Measurements from ENCODE around the gene CFAP221. TPM values are rescaled to one million over a fixed set of nuclear protein-coding genes. Genes with fewer than 3 reads are reported as not detected.

Gene CFAP221
- total RNA-seq, 2 experiments from 2014 or later, result not detected

DNA sequence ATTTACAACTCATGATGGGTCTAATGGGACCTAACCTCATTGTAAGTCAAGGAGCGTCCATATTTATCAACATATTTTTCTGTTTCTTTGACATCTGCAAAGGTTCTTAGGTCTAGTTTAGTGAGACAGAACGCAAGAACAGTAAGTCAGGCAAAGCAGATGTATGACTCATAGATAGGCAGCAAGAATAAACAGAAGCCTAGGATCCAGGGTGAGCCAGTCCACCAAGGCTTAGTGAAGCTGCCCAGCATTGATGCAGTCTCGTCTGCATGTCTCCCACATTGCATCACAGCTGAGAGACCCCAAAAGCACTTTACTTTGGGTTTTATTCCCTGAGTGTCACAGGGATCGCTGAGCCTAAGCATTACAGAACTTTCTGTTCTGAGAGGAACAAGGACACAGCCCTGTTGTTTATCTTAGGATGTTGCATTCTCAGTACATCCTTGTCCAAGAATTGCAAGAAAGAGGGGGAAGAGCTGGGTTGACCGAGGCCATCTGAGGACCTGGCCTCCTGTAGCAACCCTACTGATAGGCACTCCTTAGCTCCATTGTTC lies 105.2 kb downstream of the CFAP221 start:
- DNase-seq (no peak), ATAC-seq (ENCODE audit: low read depth) (no peak)
- Mint-ChIP-seq H3K4me1 (no peaks in the 10 kb centered on the region), H3K27ac (no peak overlapping the region), H3K36me3 (no peaks in the 10 kb centered on the region), H3K9me3 (no peaks in the 10 kb centered on the region), H3K27me3 (peaks cover 14% of the 10 kb centered on the region), H3K4me3 (no peak overlapping the region)
- POLR2A ChIA-PET, result no interaction called here

DNA sequence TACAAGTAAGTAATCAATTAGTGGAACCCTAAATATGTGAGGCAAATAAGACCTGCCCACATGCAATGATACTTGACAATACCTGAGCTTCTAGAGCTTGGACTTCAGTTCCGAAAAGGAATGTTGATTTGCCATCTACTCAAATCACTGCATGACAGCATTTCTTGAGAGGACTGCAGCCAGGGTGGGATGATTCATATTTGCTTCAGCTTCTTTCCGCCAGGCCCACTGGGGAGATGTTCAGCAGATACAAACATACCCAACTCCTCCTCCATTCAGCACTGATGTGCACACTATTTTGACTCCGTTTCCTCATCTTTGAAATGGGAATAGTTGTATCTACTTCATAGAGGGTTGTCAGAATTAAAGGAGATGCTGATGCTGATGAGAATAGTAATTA lies 106.0 kb downstream of the CFAP221 start:
- H3K4me1 Mint-ChIP-seq, result no peaks in the 10 kb centered on the region
- no peak for DNase-seq
- no peak overlapping the region for H3K27ac Mint-ChIP-seq
- peaks cover 19% of the 10 kb centered on the region for H3K27me3 Mint-ChIP-seq
- POLR2A ChIA-PET, result no interaction called here
- no peaks in the 10 kb centered on the region for H3K9me3 Mint-ChIP-seq
- ATAC-seq (ENCODE audit: low read depth), result no peak
- H3K36me3 Mint-ChIP-seq, result no peaks in the 10 kb centered on the region
- no peak overlapping the region for H3K4me3 Mint-ChIP-seq

DNA sequence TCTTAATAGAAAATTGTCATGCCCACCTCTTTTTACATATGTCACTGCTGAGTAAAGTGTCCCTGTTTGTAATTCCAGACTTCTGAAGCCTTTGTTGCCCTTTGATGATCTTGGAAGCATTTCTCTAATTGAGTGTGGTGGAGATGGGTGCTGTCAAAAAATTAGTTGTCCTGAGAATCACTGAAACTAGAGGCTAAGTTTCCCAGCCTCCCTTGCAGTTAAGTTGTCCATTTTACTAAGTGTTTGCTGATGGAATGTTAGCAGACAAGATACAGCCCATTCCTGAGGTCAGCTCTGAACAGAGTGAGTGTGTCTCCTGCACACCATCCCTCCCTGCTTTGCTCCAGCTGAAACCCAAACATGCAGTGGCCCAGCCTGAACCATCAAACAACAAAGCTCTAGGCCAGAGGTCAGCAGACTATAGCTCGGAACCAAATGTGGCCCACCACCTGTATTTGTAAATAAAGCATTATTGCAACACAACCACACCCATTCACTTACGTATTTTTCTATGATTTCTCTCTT lies 106.7 kb downstream of the CFAP221 start:
- no peaks in the 10 kb centered on the region for H3K4me1 Mint-ChIP-seq
- no peaks in the 10 kb centered on the region for H3K9me3 Mint-ChIP-seq
- H3K27me3 Mint-ChIP-seq, result peaks cover 19% of the 10 kb centered on the region
- no peak for DNase-seq
- no peaks in the 10 kb centered on the region for H3K36me3 Mint-ChIP-seq
- POLR2A ChIA-PET, result no interaction called here
- ATAC-seq (ENCODE audit: low read depth), result no peak
- no peak overlapping the region for H3K27ac Mint-ChIP-seq
- H3K4me3 Mint-ChIP-seq, result no peak overlapping the region

DNA sequence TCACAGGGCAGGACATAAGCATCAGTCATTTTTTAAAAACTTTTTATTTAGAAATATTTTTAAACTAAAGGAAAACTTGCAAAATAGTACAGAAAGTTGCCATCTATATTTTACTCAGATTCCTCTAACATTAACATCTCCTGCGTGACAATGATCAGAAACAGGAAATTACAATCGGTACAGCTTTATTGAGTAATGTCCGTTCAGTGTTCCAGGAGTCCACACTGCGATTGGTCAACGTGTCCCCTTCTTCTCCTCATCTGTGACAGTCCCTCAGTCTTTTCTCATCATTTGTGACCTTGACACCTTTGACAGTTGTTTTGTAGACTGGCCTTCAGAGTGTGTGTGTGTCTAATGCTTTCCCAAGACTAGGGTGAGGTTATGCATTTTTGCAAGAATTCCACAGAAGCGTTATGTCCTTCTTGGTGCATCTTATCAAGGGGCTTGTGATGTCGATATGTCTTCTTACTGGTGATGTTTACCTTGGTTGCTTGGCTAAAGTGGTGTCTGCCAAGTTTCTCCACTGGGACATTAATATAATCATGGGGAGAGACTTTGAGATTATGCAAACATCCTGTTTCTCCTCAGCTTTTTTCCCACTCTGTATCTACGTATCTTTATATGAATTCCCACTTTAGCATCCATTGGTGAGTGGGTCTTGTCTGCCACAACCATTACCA lies 113.4 kb downstream of the CFAP221 start:
- H3K27ac Mint-ChIP-seq, result no peak overlapping the region
- POLR2A ChIA-PET, result no interaction called here
- H3K4me3 Mint-ChIP-seq, result no peak overlapping the region
- DNase-seq (no peak), ATAC-seq (ENCODE audit: low read depth) (no peak)
- no peaks in the 10 kb centered on the region for H3K36me3 Mint-ChIP-seq
- peaks cover 12% of the 10 kb centered on the region for H3K27me3 Mint-ChIP-seq
- H3K4me1 Mint-ChIP-seq, result no peaks in the 10 kb centered on the region
- no peaks in the 10 kb centered on the region for H3K9me3 Mint-ChIP-seq

DNA sequence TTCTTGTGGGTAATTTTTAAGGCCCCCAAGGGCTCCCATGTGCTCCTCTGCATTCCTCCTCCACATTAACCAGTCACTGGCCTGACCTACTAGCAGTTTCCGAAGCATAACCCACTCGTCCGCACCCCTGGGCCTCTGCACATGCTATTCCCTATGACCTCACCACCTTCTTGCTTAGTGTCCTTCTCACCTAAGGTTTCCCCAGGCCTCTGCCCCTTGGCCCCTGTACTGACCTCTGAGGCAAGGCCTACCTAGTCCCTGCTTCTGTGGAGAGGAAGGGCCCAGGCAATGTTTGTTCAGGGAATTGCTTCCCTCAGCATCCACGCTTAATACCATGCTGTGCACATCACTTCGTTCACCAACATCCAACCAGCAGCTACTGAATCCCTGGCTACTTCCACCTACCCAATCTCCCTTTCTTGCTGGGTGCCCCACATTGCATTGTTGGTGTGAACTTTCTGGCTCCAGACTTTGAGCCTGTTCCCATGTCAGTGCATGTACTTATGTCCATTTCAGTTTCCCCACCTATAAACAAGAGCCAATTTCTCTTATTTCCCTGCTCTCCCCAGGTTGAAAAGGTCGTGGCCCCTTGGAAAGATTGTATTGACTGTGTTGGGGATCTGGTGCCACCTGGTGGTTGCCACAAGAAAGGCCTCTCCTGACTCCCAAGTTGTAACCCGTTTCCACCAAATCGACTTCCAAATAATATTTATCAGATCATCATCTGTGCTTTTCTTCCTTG lies 115.5 kb downstream of the CFAP221 start:
- Mint-ChIP-seq H3K36me3 (no peaks in the 10 kb centered on the region), H3K4me1 (peaks cover 7% of the 10 kb centered on the region), H3K9me3 (no peaks in the 10 kb centered on the region), H3K27me3 (peaks cover 4% of the 10 kb centered on the region), H3K4me3 (no peak overlapping the region), H3K27ac (no peak overlapping the region)
- ATAC-seq (ENCODE audit: low read depth), result no peak
- POLR2A ChIA-PET, result no interaction called here
- DNase-seq, result no peak

DNA sequence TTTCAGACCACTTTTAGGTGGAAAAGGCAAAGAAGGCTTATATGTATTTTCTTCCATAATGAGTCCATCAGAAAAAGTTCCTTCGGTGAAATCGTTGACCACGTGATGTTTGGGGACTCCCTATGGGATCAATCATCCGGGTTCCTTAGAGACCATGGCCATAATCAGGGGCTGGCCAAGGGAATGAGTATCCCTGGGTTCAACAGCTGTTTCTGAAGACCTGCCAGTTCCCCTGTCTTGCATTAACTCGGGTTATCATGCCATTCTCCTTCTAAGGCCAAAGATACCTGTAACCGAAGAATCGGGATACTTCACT lies 116.1 kb downstream of the CFAP221 start:
- Mint-ChIP-seq H3K9me3 (peaks cover 1% of the 10 kb centered on the region), H3K27me3 (peaks cover 3% of the 10 kb centered on the region), H3K36me3 (peaks cover 3% of the 10 kb centered on the region), H3K4me1 (peaks cover 7% of the 10 kb centered on the region), H3K27ac (no peak overlapping the region), H3K4me3 (no peak overlapping the region)
- DNase-seq (no peak), ATAC-seq (ENCODE audit: low read depth) (no peak)
- POLR2A ChIA-PET, result no interaction called here

DNA sequence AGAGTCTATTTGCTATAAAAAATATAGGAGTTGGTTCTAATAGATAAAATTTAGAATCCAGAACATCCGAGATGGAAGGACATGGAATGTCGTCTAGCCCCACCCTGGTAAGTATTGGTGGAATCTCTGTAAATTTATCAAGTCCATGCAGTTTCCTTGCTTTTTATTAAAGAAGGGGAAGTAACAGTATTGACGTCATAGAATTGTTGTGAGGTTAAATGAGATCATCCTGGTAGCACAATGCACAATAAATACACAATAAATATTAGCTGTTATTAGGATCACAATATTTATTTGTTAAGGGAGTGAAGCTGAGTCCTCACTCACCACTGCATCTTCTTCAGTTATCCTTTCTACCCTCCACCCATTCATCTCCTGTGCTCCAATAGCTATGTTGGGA lies 118.0 kb downstream of the CFAP221 start:
- POLR2A ChIA-PET, result no interaction called here
- Mint-ChIP-seq H3K27ac (no peak overlapping the region), H3K4me3 (no peak overlapping the region), H3K27me3 (peaks cover 8% of the 10 kb centered on the region), H3K36me3 (peaks cover 4% of the 10 kb centered on the region), H3K4me1 (peaks cover 7% of the 10 kb centered on the region), H3K9me3 (peaks cover 1% of the 10 kb centered on the region)
- no peak for DNase-seq
- ATAC-seq (ENCODE audit: low read depth), result no peak

DNA sequence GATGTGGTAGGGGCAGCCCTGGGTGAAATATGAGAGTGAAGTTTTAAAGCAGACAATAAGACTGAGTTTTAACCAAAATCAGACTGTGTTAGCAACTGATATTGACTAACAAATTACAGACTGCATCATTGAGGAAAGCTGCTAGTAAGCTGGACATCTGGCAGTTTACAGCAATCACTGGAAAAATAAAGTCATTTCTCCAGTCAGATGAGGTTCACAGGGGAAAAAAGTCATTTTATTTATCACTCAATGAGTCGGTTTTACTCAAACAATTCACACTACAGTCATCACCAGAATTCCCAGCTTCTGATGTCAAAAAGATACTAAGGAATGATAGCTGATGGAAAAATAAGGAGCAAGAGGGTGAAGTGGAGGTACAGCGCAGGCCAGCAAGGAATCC lies 124.3 kb downstream of the CFAP221 start:
- H3K9me3 Mint-ChIP-seq, result peaks cover 1% of the 10 kb centered on the region
- peaks cover 5% of the 10 kb centered on the region for H3K4me1 Mint-ChIP-seq
- peaks cover 12% of the 10 kb centered on the region for H3K27me3 Mint-ChIP-seq
- ATAC-seq (ENCODE audit: low read depth) (no peak), DNase-seq (no peak)
- H3K27ac Mint-ChIP-seq, result no peak overlapping the region
- no peak overlapping the region for H3K4me3 Mint-ChIP-seq
- H3K36me3 Mint-ChIP-seq, result peaks cover 4% of the 10 kb centered on the region
- POLR2A ChIA-PET, result no interaction called here

DNA sequence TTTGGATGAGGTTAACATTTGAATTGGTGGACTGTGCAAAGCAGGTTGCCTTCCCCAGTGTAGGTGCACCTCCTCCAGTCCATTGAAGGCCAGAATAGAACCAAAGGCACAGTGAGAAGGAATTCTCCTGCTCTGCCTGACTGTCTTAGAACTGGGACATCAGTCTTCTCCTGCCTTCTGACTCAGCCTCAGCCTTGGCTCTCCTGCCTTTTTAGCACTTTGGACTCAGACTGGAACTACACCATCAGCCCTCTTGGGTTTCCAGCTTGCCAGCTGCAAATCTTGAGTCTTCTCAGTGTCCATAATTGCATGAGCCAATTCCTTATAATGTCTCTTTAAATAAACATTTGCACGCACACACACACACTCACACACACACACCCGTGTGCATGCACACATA lies 126.8 kb downstream of the CFAP221 start:
- peaks cover 9% of the 10 kb centered on the region for H3K27me3 Mint-ChIP-seq
- POLR2A ChIA-PET, result no interaction called here
- no peak overlapping the region for H3K4me3 Mint-ChIP-seq
- H3K4me1 Mint-ChIP-seq, result no peaks in the 10 kb centered on the region
- H3K27ac Mint-ChIP-seq, result no peak overlapping the region
- no peaks in the 10 kb centered on the region for H3K36me3 Mint-ChIP-seq
- DNase-seq (no peak), ATAC-seq (ENCODE audit: low read depth) (no peak)
- H3K9me3 Mint-ChIP-seq, result no peaks in the 10 kb centered on the region

DNA sequence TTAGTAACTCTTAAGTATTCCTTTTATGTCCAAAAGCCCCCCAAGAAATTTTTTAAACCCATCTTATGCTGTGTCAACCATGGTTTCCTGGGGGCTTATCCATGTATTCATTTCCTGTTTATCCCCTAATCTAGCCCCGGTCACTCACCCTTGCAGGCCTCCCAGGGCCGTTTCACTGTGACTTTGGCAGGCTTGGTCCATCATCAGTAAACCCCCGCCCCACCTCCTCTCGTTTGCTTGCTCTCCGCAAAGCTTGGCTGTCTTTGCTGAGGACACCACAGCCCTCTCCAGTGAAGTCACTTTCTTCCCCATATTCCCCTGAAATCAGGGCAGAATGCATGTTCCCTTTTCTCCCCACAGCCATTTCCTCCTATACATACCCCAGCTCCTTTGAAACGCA lies 127.5 kb downstream of the CFAP221 start:
- peaks cover 4% of the 10 kb centered on the region for H3K27me3 Mint-ChIP-seq
- H3K27ac Mint-ChIP-seq, result no peak overlapping the region
- no peaks in the 10 kb centered on the region for H3K36me3 Mint-ChIP-seq
- no peak for DNase-seq
- POLR2A ChIA-PET, result no interaction called here
- no peaks in the 10 kb centered on the region for H3K4me1 Mint-ChIP-seq
- no peaks in the 10 kb centered on the region for H3K9me3 Mint-ChIP-seq
- H3K4me3 Mint-ChIP-seq, result no peak overlapping the region
- ATAC-seq (ENCODE audit: low read depth), result no peak

DNA sequence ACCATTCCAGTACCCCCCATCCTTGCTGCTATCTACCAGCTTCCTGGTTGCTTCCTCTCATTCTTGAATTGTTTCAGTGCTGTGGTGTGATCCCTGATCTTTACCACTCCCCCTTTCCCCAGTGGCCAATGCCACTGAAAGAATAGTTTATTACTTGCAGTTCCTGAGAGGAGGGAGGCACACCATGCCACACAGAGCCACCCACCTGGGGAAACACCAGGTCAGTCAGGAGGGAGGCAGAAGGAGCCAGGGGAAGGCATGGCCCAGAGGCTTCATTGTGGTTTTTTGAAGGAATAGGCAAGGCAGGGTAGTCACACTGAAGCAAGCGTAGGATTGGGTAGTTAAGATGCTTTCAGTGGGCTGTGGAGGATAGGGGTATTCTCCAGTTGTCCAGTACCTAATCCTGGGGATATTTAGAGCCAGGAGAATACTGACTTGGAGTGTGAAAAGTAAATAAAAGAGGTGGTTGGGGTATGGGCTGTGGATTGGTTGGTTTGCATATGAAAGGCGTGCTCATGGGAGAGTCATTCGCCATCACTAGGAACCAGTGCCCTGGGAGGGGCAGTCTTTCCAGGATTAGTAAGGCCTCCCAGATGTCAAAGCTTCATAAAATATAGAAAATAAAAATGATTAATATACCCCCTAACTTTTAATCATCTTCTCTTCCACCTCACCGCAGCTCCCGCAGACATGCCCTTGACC lies 128.1 kb downstream of the CFAP221 start:
- Mint-ChIP-seq H3K4me3 (no peak overlapping the region), H3K27ac (no peak overlapping the region), H3K9me3 (no peaks in the 10 kb centered on the region), H3K27me3 (peaks cover 5% of the 10 kb centered on the region), H3K36me3 (no peaks in the 10 kb centered on the region), H3K4me1 (no peaks in the 10 kb centered on the region)
- POLR2A ChIA-PET, result no interaction called here
- ATAC-seq (ENCODE audit: low read depth), result no peak
- no peak for DNase-seq

DNA sequence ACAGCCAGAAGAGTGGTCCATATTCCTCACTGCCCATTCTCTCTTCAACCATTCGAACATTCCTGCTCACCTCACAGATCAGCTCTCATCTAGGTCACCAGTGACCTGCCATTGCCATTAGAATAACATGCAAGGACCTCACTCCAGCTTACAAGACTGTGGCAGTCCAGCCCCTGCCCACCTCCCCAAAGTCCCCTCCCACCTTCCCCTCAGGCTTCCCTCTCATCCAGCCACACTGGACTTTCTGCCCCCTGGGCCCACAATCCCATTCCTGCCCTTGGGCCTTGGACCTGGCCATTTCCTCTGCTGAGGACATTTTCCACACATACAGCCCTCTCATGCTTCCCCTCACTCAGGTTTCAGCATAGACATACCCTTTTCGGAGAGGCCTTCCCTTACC lies 129.5 kb downstream of the CFAP221 start:
- POLR2A ChIA-PET, result interaction anchor here (0.5 kb wide), 1 partner anchor 242 kb away, joined by 3 read pairs; no protein-coding TSS in a partner anchor
- Mint-ChIP-seq H3K4me1 (peaks cover 6% of the 10 kb centered on the region), H3K9me3 (no peaks in the 10 kb centered on the region), H3K4me3 (no peak overlapping the region), H3K27me3 (peaks cover 4% of the 10 kb centered on the region), H3K27ac (no peak overlapping the region), H3K36me3 (no peaks in the 10 kb centered on the region)
- no peak for DNase-seq
- ATAC-seq (ENCODE audit: low read depth), result no peak

DNA sequence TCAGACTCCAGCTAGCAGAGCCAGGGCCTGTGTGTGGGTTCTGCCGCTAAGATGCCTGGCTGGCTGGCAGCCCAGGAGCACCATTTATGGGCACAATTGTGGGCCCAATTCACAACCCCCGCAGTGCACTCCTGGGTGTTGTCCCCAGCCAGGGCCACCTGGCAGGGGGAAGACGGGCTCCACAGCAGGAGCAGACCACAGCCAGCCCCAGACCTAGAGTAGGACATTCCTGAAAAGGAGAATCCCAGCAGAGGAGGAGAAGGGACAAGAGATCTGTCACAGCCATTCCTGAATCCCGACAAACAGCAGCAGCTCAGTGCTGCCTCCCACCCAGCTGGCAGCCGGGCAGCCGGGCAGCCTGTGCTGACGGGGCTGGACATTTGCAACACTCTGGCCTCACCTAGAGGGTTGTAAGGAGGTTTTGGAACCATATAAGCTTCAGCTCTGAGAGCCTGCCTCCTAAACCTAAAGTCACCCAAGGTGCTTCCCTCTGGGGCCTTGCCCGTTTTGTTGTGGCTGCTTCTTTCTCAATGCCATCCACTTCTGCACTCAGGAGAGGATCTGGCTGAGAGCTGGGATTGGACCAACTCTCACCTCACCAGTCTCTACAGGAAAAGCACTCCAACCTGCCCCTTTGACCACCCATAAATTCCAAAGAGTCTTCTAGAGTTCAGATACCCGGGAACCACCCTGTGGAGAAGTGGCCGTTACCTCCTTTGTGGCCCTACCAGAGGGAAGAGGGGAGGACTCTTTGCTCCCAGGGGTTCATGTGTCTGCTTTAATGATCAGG lies 130.7 kb downstream of the CFAP221 start:
- DNase-seq (no peak), ATAC-seq (ENCODE audit: low read depth) (no peak)
- POLR2A ChIA-PET, result no interaction called here
- H3K27me3 Mint-ChIP-seq, result peaks cover 4% of the 10 kb centered on the region
- no peaks in the 10 kb centered on the region for H3K9me3 Mint-ChIP-seq
- no peak overlapping the region for H3K4me3 Mint-ChIP-seq
- no peaks in the 10 kb centered on the region for H3K36me3 Mint-ChIP-seq
- no peak overlapping the region for H3K27ac Mint-ChIP-seq
- peaks cover 11% of the 10 kb centered on the region for H3K4me1 Mint-ChIP-seq
